ENCODE data around the gene ST8SIA1.
"Not testable (repeated sequence)": the region's sequence is repeated elsewhere in the genome, so short reads cannot be mapped to it uniquely, and the experiment has no call there.

Gene ST8SIA1

DNA sequence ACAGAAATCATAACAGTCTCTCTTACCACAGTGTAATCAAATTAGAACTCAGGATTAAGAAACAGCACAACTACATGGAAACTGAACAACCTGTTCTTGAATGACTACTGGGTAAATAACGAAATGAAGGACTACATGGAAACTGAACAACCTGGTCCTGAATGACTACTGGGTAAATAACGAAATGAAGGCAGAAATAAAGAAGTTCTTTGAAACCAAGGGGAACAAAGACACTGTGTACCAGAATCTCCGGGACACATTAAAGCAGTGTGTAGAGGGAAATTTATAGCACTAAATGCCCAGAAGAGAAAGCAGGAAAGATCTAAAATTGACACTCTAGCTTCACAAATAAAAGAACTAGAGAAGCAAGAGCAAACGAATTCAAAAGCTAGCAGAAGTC, 185.2 kb downstream of the ST8SIA1 start:
- DNase-seq, result not testable (repeated sequence)

DNA sequence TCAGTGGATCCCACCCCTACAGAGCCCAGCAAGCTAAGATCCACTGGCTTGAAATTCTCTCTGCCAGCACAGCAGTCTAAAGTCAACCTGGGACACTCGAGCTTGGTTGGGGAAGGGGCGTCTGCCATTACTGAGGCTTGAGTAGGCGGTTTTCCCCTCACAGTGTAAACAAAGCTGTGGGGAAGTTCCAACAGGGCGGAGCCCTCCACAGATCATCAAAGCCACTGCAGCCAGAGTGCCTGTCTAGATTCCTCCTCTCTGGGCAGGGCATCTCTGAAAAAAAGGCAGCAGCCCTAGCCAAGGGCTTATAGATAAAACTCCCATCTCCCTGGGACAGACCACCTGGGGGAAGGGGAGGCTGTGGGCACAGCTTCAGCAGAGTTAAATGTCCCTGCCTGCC, 187.8 kb downstream of the ST8SIA1 start:
- not testable (repeated sequence) for DNase-seq

All from NCI-H69 (cell line).